Activated CD8-positive, alpha-beta memory T cell treated with anti-CD3 and anti-CD28 coated beads for 1 hour (primary cell): Measurements from ENCODE around the gene CCDC85A.
"Not testable (repeated sequence)": the region's sequence is repeated elsewhere in the genome, so short reads cannot be mapped to it uniquely, and the experiment has no call there.

ENCODE experiments used
- DNase-seq, 2 donors: peaks; one replicate each; pipeline ENCODE4 v3.0.0-alpha.2; 2020; ENCODE audit warnings: low read depth in 1 of 2; ENCODE audit errors: extremely low read depth in 1 of 2

Gene CCDC85A

DNA sequence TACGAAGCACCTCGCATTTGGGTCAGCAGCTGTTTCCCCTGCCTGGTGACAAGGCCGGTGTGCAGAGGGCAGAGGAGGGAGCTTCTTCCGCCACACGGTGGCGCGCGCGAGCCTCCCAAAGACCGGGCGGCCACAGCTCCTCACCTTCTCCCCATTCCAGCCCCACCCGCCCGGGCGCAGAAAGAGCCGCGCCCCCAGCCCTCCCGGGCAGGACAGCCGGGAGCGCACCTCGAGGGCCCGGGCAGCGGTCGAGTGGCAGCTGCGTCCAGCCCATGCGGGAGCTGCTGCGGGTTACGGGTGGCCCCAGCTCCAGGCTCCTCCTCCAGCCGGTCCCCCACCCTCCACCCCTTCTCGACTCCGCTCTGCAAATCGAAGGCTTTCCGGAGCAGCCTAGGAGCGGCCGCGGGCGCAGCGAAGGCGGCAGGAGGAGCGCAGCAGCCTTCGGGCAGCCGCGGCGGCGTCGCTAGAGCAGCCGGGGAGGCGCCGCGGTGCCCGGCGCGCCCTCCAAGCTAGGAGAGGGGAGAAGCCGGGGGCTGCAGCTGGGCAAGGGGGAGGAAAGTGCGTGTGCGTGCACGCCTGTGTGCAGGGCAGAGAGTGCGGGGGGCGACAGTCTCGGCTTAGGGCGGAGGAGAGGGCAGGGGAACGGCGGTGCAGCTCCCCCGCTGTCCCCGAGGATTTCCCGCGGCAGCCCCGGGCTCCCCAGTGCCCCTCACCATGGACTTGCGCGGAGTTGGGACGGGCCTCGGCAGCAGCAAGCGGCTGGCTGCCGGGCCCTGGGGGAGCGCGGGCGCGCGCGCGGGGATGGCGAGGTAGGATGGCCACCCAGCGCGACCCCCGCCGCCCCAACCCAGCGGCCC lies at the start of gene CCDC85A:
CCDC85A (plus strand) TSS at position 348 of the 857 bp plus-strand sequence. CDS start 635 bp downstream, outside the sequence.
- DNase-seq, result peak in 1 of 2 donors; percentile 33

DNA sequence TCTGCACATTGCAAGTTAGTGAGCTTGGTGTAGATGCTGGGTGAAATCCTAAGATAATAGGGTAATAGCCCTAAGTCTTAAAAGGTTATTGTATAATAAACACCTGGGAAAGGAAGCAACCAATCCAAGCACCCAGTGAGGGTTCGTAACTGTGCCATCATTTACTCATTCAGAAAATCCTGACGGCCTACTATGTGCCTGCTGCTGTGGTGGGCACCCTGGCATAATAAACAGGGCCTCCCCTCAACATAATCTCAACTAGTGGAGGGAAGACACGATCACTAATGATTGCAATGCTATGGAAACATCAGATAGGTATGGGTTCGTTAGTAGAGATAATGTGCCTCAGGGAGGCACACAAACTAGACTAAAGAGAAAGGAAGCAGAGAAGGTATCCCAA lies 48.9 kb upstream of the CCDC85A start:
- DNase-seq, result no peak

DNA sequence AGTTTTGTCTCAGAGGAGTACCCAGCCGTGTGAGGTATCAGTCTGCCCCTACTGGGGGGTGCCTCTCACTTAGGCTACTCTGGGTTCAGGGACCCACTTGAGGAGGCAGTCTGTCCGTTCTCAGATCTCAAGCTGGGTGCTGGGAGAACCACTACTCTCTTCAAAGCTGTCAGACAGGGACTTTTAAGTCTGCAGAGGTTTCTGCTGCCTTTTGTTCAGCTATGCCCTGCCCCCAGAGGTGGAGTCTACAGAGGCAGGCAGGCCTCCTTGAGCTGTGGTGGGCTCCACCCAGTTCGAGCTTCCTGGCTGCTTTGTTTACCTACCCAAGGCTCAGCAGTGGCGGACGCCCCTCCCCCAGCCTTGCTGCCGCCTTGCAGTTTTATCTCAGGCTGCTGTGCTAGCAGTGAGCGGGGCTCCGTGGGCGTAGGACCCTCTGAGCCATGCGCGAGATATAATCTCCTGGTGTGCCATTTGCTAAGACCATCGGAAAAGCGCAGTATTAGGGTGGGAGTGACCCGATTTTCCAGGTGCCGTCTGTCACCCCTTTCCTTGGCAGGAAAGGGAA lies 41.2 kb upstream of the CCDC85A start:
- not testable (repeated sequence) for DNase-seq

DNA sequence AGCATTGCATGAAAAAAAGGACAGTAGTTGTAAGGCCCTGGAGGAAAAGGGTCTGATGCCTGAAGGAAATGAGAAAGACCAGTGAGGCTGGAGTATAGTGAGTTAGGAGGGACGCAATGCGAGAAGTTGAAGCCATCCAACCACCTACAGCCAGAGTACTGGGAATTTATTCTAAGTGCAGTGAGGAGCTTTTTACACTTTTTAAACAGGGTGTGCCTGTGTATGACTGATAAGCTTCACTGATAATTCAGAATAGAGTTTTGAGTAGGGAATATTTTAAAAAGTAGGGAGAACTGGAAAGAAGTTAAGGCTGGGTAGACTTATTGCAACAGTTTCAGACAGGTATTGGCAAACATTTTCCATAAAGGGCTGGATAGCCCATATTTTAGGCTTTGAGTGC lies 35.9 kb upstream of the CCDC85A start:
- DNase-seq, result no peak

DNA sequence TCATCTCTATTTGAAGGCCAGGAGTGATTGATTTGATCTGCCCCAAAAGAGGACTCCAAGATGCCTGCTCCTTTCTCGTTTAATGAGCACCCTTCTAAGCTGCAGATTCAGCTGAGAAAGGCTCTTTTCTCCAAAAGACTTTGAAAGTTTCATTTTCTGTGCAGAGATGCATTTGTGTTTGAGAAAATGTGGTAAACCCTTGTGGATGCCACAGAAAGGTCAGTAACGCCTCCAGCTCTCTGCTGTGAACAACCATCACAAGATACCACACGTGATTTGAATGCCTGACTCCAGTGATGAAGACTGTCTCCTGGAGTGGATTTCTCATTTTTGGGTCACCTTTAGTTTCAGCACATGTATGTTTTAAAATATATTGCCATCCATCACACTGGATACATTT lies 35.0 kb upstream of the CCDC85A start:
- no peak for DNase-seq

DNA sequence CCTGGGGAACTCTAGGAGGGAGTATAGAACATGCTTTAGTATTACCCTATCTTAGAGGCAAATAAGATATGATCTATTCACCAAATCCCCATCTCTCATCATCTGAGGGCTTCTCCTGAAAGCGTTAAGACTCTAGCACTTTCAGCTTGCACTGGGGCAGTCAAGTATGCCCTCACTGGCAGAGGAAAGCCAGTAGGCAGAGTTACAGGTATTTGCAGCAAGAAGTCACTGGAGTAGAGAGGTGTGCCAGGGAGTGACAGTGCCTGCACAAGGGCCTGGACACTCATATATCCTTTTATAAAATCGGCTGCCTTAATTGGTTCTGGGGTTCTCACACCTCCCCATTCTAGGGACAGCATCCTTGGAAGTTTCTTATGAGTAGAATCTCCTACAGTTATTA lies 31.9 kb upstream of the CCDC85A start:
- DNase-seq, result no peak

DNA sequence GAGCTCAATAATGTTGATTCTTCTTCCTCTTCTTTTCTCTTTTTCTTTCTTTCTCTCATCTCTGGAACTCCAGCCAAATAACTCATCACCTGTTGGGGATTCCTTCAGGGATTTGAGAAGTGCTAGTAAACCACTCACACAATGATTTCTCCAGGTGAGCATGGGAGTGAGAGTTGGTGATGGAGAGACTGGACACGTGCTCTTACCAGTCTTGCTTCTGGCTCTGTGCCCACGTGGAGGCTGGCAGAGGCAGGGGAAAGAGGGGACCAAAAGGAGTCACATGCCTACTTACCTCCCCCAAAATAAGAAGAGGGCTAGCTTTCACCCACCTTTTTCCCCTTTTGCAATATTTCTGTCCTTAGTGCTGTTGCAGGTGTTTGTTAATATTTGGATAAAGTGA lies 28.6 kb upstream of the CCDC85A start:
- no peak for DNase-seq

DNA sequence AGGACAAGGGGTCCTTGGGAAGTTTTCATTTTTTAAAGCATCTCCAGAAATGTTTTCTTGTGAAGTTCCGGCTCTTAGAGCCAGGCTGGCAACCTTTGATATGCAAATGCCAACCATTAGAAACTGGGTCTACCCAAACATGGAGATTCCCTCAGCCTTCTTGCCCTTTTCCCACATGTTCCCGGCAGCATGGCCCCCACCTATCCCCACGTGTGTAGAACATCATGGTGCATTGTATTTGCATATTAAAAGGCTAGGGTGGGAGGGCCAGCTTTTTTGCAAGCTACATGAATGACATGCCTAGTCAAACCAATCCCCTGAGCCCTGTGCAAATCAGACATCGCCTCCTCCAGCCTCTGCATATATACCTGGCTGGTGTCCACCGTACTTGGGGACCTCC lies 23.9 kb upstream of the CCDC85A start:
- DNase-seq, result not testable (repeated sequence)

DNA sequence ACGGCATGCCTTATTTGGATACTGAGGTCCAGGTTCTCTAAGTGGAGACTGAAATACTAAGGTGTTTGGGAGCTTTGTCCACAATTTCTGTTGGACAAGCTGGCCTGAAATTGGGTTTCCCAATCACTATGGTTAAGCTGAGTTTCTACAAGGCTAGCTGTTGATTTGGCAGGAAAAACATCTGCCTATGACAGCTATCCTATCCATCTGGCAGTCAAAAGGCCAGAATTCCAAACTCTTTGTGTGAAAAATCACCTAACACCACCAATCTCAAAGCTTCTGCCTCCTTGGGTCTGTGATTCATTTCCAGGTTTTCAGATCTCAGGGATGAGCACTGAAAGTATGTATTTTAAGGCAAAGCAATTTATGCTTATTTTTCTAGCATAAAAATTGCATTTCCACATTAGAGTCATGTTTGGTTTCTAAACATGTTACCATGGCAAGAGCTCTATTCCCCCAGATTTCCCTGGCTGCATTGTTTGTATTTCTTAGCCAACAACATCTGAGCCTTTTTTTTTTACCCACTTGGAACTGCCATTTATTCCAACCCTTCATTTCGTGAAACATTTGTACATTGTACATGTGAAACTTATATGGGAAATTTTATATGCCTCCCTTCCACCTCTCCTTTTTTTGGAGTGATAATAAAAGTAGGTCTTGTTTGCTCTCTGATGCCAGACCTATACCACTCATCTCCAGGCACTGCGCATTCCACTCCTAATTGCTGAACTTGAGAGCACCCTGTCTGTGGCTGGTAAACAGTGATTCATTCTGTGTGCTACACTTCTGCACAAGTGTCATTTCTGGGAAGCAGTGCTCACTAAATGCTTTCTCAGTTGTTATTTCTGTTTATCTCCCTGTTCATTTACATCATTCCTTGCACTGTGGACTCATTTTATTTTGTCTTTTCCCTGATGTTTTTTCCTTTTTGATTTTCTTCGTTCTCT lies 15.9 kb upstream of the CCDC85A start:
- no peak for DNase-seq

DNA sequence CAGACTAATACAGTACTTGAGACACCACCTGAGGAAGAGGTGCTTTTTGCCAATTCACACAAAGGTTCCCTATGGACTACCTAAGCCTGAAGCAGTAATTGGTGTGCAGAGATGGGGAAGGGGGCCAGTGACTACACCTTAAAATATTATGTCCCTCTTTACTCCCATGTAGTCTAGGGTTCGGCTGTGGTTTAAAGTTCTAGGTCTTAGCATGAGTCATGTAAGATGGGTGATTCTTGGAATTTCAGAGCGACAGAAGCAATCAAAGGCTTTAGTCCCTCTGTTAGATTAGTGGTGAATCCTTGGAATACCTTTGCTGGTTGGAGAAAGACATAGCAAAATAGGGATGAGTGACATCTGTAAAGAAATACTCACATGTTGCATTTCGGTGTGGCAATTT lies 14.3 kb upstream of the CCDC85A start:
- DNase-seq, result no peak

DNA sequence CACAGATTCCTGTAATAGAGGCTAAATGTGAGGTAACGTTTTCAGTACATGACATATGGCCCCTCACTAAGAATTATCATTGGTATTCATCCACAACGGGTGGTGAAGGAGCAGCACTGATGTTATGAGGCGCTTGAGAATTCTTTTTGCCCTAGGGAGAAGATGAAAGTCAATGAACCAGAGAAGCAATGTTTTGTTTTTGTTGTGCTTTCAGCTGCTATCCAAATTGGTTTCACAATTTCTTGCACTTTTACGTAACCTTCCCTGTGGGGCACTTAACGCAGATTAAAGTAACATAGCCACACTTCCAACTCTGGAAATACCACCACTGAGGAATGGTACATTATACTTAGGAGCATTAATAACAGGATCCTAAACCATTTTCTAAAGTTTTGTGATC lies 13.3 kb upstream of the CCDC85A start:
- no peak for DNase-seq

DNA sequence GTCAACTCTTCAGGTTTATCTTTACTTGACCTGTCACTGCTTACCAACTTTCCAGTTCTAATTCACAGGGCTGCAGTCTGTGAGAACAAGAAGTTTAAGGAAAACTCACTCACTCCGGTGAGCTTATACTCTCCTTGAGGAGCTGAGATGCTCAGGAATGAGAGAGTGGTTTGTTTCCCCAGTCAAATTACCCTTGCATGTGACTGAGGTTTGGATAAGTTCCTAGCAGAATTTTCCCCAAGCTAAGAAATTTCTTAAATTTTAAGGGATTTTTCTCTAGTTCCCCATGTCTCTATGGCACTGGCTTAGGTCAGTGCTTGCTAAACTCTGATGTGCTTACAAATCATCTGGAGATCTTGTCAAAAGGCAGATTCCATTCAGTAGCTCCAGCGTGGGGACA lies 12.8 kb upstream of the CCDC85A start:
- DNase-seq, result no peak

DNA sequence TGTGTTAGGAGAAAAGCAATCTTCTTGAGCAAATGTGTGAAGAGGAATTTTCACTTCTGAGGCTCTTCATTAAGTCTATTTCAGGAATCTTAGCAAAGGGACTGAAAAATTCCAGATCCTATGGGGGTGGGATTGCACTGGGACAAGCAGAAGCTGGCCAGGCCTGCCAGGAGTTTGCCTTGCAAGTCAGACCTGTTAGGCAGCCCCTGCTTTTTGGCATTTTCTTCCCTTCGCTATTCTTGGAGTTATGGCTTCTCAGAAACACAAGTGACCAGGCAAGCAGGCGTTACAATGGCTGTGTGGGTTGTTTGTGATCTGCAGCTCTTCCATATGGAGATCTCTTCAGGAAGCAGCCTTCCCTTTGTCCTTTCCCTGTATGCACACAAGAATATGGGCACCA lies 8.0 kb upstream of the CCDC85A start:
- DNase-seq, result no peak

DNA sequence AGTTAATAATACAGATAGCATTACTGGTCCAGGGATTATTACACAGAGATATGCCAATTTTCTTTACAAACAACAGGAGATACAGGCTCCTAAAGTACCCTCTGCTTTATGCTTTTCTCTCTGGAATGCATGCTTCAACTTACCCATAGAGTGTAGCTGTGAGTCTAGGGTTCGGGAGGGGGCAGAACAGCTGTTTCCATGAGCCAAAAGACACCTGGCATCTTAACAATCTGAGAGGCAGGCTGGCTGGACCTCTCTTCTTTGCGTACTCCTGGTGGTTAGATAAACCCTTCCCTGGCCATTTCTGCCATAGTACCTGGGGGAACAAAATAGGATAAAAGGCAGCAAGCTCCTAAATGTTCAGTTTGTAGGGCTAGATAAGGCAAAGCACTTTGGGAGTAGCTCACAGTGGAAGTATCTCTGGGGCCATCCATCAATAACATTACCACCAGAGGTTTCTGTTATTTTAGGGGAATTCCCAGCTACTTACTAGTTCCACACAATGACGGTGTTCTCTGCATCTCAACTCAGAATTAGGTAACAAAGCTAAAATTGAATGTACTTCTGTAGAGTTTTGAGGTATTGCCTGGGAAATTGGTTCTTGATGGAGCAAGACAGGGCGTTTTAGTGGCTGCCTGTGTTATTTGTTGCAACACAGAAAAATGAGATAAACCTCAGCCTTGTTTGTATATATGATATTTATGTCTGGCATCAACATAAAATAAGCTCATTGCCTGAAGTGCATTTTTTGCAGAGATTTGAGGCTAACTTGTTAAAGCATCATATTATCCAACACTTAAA lies 6.2 kb upstream of the CCDC85A start:
- no peak for DNase-seq

DNA sequence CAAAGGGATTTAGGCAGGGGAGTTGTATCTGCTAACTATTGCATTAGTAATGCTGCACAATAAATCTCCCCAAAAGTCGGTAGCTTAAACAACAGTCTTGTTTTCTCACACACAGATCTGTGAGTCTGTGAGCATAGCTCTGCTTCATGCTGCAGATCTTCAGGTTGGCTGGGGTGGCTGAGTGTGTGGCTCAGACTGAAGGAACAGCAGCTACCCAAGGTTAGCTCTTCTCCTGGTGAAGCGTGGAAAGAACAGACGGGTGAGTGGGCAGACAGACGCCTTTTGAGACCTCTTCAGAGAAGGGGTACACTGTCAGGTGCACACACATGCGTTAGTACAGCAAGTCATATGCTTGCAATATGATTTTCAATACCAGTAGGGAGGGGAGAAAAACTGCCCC lies 3.9 kb upstream of the CCDC85A start:
- no peak for DNase-seq

DNA sequence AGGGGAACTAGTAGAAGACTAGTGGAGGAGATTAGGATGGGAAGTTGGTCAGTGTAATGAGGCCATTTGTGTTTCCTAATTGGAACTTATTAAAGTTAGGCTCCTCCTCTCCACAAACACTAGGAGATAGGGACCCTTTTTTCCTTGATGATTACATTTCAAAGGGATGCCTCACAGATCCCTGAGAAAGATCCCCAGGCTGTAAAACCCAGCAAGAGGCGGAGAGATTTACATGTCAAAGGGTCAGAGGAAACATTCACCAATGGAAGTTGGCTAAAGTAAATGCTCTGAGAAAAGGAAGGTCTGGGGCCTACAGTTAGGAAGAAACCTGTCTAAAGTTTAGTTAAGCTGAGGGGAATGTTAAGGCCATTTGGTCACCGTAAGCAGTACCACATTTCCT lies 1.4 kb upstream of the CCDC85A start:
- DNase-seq, result no peak

DNA sequence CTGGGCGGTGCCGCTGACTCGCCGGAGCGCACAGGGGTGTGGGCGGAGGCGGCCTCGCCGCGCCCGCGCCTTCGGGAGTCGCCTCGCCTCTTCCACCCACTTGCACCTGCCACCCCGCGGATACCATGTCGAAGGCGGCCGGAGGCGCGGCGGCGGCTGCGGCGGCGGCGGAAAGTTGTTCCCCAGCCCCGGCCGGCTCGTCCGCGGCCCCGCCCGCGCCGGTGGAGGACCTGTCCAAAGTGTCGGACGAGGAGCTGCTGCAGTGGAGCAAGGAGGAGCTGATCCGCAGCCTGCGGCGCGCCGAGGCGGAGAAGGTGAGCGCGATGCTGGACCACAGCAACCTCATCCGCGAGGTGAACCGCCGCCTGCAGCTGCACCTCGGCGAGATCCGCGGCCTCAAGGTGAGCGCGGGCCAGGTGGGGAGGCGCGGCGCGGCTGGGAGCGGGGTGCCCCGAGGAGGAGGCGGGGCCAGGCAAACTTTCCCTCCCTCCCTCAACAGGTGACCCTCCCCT lies 766 bp downstream of the CCDC85A start:
- DNase-seq, result no peak

DNA sequence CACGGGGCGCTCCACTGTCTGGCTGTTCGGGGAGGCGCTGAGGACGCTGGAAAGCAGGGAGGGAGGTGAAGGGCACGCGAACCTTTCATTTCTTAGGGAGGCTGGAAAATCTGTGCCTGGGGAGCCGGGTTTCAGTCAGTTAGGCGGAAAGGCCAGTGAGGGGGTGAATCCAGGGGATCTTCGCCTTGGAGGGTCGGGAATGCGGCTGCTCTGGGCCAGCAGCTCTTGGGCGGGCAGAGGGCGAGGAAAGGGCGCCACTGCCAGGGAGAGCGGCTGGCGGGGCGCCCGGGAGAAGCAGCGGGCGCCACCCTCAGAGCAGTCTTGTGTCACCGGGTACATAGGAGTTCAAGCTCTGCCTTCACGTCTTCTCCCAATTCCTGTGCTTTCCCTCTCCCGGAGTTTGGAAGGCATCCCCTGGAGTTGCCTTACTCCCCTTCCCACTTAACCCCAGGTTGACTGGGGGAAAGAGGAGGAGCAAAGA lies 1.4 kb downstream of the CCDC85A start:
- no peak for DNase-seq

DNA sequence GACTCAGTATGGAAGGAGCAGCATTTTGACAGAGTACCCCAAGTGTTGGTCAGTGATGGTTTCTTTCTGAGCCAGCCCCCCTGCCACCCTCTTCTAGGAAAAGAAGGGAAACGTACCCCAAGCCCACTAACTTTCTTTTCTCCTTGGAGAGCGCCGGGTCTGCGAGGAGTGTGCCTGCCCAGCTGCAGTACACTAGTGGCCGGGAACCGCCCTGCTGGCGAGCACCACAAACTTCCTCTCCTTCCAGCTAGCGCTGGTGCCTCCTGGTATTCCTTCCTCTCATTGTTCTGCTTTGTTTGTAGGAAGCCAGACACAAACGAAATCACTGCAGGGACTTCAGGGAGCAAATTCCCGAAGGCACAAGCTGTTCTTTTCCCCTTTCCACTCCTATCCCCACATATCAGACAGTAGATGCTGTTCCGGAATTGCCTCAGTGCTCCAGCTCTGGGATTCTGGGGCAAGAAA lies 1.8 kb downstream of the CCDC85A start:
- DNase-seq, result no peak

DNA sequence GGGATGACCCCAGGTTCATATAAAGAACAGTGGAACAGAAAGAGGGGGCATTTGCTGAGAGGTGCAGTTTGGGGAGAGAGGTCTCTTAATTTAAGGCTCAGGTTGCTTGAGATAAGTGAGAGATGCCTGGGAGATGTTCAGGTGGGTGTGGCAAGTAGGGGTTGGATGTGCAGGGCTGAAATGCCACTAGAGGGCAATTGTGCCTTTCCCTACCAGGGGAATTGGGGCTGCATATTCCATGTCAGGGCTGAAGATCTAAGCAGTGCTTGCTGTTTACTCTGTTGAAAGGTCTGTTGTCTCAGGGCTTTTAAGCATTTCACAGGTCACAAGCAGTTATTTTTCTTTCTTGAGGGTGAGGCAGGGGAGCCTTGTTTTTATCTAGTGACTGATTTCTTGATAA lies 7.8 kb downstream of the CCDC85A start:
- no peak for DNase-seq
